Mucosa of rectum (tissue), 2 donors: ENCODE data around the gene TBC1D22A.

Experiments used
- H3K27ac ChIP-seq, 2 donors: one replicate each; pipeline ENCODE4 v1.7.0; 2013; ENCODE audit warnings: inconsistent platforms in 2 of 2, low read depth in 2 of 2, low read length in 2 of 2
- H3K27me3 ChIP-seq, 2 donors: one replicate each; pipeline ENCODE4 v1.7.0; 2013; ENCODE audit warnings: low read length in 2 of 2; ENCODE audit not compliant: control insufficient read depth in 2 of 2, insufficient read depth in 2 of 2
- H3K36me3 ChIP-seq, 2 donors: one replicate each; pipeline ENCODE4 v1.7.0; 2013; ENCODE audit warnings: low read length in 2 of 2; ENCODE audit not compliant: control insufficient read depth in 2 of 2, insufficient read depth in 2 of 2
- H3K4me1 ChIP-seq, 2 donors: one replicate each; pipeline ENCODE4 v1.7.0; 2013; ENCODE audit warnings: low read length in 2 of 2, mild to moderate bottlenecking in 1 of 2; ENCODE audit not compliant: control insufficient read depth in 2 of 2, insufficient read depth in 2 of 2
- H3K4me3 ChIP-seq, 2 donors: one replicate each; pipeline ENCODE4 v1.7.0; 2013; ENCODE audit warnings: low read length in 2 of 2
- H3K9ac ChIP-seq, 2 donors: one replicate each; pipeline ENCODE4 v1.7.0; 2013; ENCODE audit warnings: low read length in 2 of 2, low read depth in 1 of 2, mild to moderate bottlenecking in 1 of 2
- H3K9me3 ChIP-seq, 2 donors: one replicate each; pipeline ENCODE4 v1.7.0; 2013; ENCODE audit warnings: low read length in 2 of 2; ENCODE audit not compliant: control insufficient read depth in 2 of 2
- donor health status: healthy.
- donor health status: Normal muscosa, but diverticular disease.

TBC1D22A gene

GRCh38 chr22:46935506-46936377 is 173.3 kb downstream of the TBC1D22A start:
- H3K9me3 ChIP-seq, result no peaks in the 10 kb centered on the region
- peaks cover 13 to 15% of the 10 kb centered on the region in 2 donors for H3K4me1 ChIP-seq
- no peaks in the 10 kb centered on the region for H3K27me3 ChIP-seq
- H3K9ac ChIP-seq, result peak overlapping the region in 1 of 2 donors; percentile 9
- peak overlapping the region; percentile 70 to 83 for H3K27ac ChIP-seq
- H3K4me3 ChIP-seq, result no peak overlapping the region
- no peaks in the 10 kb centered on the region for H3K36me3 ChIP-seq

- H3K9me3 ChIP-seq, result no peaks in the 10 kb centered on the region
- H3K27me3 ChIP-seq, result no peaks in the 10 kb centered on the region
- peak overlapping the region in 1 of 2 donors; percentile 9 for H3K9ac ChIP-seq
- no peak overlapping the region for H3K4me3 ChIP-seq
- peaks cover 13 to 15% of the 10 kb centered on the region in 2 donors for H3K4me1 ChIP-seq
- H3K27ac ChIP-seq, result peak overlapping the region; percentile 67 to 70
- H3K36me3 ChIP-seq, result no peaks in the 10 kb centered on the region
These were observed 174.0 kb downstream of the TBC1D22A start for GRCh38 chr22:46936378-46936903.

DNA sequence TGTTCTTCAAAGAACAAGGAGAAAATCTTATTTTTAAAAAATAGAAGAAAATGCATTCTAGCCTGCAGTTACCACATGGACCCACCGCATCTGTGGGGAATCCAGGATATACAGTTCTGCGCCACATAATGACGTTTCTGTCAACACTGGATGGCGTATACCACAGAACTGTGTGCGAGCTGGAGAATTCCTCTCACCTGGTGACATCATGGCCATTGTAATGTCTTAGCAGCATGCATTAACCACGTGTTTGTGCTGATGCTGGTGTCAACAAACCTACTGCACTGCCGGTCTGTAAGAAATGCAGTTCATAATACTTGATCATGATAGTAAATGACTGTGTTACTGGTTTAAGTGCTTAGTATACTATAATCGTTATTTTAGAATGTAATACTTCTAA is 174.7 kb downstream of the TBC1D22A start:
- Histone ChIP-seq H3K9ac (no peak overlapping the region), H3K9me3 (no peaks in the 10 kb centered on the region), H3K36me3 (no peaks in the 10 kb centered on the region), H3K4me1 (peaks cover 13 to 15% of the 10 kb centered on the region in 2 donors), H3K4me3 (no peak overlapping the region), H3K27me3 (no peaks in the 10 kb centered on the region), H3K27ac (no peak overlapping the region)

- H3K9ac ChIP-seq, result no peak overlapping the region
- no peaks in the 10 kb centered on the region for H3K36me3 ChIP-seq
- no peak overlapping the region for H3K4me3 ChIP-seq
- no peaks in the 10 kb centered on the region for H3K27me3 ChIP-seq
- H3K9me3 ChIP-seq, result no peaks in the 10 kb centered on the region
- no peak overlapping the region for H3K27ac ChIP-seq
- H3K4me1 ChIP-seq, result peaks cover 13 to 15% of the 10 kb centered on the region in 2 donors
These were observed 175.5 kb downstream of the TBC1D22A start for GRCh38 chr22:46937939-46938338.

GRCh38 chr22:46941968-46942798 is 179.7 kb downstream of the TBC1D22A start:
- Histone ChIP-seq H3K9ac (no peak overlapping the region), H3K27ac (peak overlapping the region in 1 of 2 donors; percentile 23), H3K4me3 (no peak overlapping the region)

DNA sequence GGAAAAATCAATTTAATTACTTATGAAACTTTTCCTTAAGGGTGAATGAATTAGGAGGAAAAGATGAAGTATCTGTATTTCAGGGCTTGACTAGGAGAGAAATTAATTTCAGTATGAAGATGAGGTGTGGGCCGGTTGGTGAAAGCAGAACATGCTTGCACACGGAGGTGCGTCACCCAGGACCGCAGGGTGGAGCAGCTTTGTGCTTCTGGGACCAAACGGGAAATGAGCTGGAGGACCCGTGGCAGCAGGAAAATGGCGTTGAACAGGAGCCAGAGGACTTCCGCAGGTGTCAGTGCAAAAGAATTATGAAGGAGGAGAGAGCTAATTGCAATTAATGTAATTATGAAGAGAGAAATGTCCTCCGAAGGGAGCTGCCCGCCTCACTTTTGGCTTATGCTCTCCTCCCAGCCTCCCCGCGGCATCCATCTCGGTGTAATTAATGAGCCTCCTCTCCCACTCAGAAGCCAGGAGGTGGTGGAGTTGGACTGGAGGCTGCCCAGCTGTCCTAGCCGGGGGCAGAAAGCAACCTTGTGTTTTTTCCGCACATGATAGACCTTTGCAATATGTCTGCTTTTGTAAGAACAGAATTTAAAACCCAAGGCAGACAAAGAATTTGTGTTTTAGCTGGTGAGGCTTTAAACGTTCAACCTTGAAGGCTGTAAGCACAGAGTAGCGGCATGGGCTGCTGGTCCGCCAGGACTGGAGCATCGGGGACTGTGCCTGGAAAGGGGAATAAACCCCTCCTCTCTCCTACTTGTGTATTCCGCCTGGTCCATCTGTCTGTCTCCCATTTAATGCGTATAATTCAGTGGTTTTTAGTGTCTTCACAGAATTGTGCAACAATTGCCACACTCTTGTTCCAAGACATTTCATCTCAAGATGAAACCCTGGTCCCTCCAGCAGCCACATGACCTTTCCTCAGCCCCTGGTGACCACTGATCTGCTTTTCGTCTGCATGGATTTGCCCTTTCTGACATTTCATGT is 180.6 kb downstream of the TBC1D22A start:
- H3K27ac ChIP-seq, result peak overlapping the region in 1 of 2 donors; percentile 5
- no peaks in the 10 kb centered on the region for H3K27me3 ChIP-seq
- H3K4me1 ChIP-seq, result no peaks in the 10 kb centered on the region
- H3K4me3 ChIP-seq, result no peak overlapping the region
- H3K9me3 ChIP-seq, result no peaks in the 10 kb centered on the region
- no peak overlapping the region for H3K9ac ChIP-seq
- H3K36me3 ChIP-seq, result peaks cover 0 to 3% of the 10 kb centered on the region in 2 donors

More at GRCh38 chr22:46941968-46942798, 179.7 kb downstream of the TBC1D22A start:
- Histone ChIP-seq H3K4me1 (no peaks in the 10 kb centered on the region), H3K36me3 (peaks cover 0 to 3% of the 10 kb centered on the region in 2 donors), H3K27me3 (no peaks in the 10 kb centered on the region), H3K9me3 (no peaks in the 10 kb centered on the region)

GRCh38 chr22:46945481-46945880 is 183.0 kb downstream of the TBC1D22A start:
- Histone ChIP-seq H3K4me3 (no peak overlapping the region), H3K27ac (no peak overlapping the region), H3K4me1 (no peaks in the 10 kb centered on the region), H3K9ac (no peak overlapping the region), H3K9me3 (no peaks in the 10 kb centered on the region), H3K36me3 (peaks cover 0 to 11% of the 10 kb centered on the region in 2 donors), H3K27me3 (no peaks in the 10 kb centered on the region)

DNA sequence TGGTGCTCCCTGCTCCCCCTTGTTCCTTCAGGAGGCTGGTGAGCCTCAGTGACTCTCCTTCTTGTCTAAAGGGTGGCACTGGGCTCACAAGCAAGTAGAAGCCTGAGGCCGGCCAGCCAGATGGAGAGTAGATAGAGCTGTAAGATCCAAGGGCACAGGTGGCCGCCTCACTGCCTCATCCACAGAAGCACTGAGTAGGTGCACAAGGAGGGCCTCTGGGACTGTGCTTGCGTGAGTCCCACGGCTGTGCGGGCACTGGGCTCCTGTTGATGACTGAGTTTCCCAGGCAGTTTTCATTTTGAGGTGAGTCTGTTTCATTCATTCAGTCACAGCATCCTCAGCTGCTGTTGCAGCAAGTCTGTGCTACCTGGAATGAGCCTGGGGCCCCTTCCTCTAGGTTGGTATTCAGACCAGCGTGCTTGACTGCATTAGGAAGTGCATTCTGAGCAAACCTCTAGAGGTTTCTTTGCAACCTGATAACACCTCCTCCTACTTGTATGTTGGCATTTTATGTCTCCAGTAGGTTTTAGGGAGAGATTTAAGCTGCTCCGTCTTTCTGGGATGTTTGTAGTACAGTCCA is 184.0 kb downstream of the TBC1D22A start:
- H3K27me3 ChIP-seq, result no peaks in the 10 kb centered on the region
- H3K4me1 ChIP-seq, result no peaks in the 10 kb centered on the region
- H3K36me3 ChIP-seq, result peaks cover 0 to 13% of the 10 kb centered on the region in 2 donors
- H3K9ac ChIP-seq, result no peak overlapping the region
- H3K9me3 ChIP-seq, result no peaks in the 10 kb centered on the region
- H3K4me3 ChIP-seq, result no peak overlapping the region
- H3K27ac ChIP-seq, result no peak overlapping the region
